T-helper 2 cell treated with Interferon-gamma antibody and Interleukin-4, amounts not matched to agents 5 μg/mL and 100 μg/mL, for 36 hours (primary cell): ENCODE results near the gene GABRG3.

Experiments used
- DNase-seq: peaks from one replicate; pipeline ENCODE4 v3.0.0; 2021; ENCODE audit warnings: low spot score
- H3K27ac Mint-ChIP-seq: one replicate; pipeline ENCODE4 v1.8.0; 2021; ENCODE audit warnings: mild to moderate bottlenecking, mixed read lengths
- H3K27me3 Mint-ChIP-seq: one replicate; pipeline ENCODE4 v1.8.0; 2021; ENCODE audit warnings: low read depth, mixed read lengths
- H3K36me3 Mint-ChIP-seq: one replicate; pipeline ENCODE4 v1.8.0; 2021; ENCODE audit warnings: low read depth, mixed read lengths
- H3K4me1 Mint-ChIP-seq: one replicate; pipeline ENCODE4 v1.8.0; 2021; ENCODE audit warnings: low read depth, mixed read lengths
- H3K4me3 Mint-ChIP-seq: one replicate; pipeline ENCODE4 v1.8.0; 2022; ENCODE audit warnings: mild to moderate bottlenecking, moderate library complexity, mixed read lengths
- H3K9me3 Mint-ChIP-seq: one replicate; pipeline ENCODE4 v1.8.0; 2021; ENCODE audit warnings: mixed read lengths

Gene GABRG3

DNA sequence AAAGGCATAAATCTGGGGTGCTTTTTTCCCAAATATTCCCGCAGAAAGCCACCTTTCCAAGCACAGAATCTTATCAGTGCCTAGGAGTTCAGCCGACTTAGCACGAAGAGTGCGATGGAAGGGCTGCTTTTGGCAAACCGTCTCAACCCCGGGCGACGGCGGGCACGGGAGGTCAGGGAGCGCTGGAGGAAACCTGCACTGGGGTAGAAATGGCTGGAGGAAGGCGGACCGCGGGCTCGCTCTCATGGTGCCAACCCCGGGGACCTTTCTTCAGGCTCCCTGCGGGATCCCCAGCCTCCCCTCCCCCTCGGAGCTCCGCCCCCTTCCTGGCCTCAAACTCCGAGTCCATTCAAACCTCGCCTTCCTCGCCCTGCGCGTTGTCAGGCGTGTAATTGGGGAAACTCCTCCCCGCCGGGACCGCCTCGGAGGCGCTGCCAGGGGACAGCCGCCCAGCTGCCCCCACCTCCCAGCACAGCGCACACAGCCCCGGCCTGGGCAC, at the start of gene GABRG3:
TSS of gene GABRG3 (plus strand) at position 470 of the 499 bp plus-strand sequence.
- H3K27ac Mint-ChIP-seq: no peak within 1 kb of the TSS
- H3K4me3 Mint-ChIP-seq: no peak within 1 kb of the TSS
- peaks cover 3% of the 10 kb centered on the region for H3K9me3 Mint-ChIP-seq

DNA sequence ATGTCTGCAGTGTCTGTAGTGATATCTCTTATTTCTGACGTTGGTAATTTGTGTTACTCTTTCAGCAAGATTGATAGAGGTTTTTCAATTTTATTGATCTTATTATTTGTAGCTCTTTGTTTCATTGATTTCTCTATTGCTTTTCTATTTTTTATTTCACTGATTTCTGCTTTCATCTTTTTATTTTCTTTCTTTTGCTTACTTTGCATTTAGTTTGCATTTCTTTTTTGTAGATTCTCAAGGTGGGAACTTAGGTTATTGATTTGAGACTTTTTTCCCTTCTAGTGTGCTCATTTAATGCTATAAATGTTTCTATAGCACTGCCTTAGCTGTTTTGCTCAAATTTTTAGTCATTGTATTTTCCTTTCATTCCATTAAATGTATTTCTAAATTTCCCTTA, 49.5 kb upstream of the GABRG3 start:
- DNase-seq: no peak
- Mint-ChIP-seq H3K27ac (no peak overlapping the region), H3K36me3 (no peaks in the 10 kb centered on the region), H3K4me1 (no peaks in the 10 kb centered on the region), H3K27me3 (no peaks in the 10 kb centered on the region), H3K9me3 (peaks cover 23% of the 10 kb centered on the region), H3K4me3 (no peak overlapping the region)

More for the DNA sequence above, at the start of gene GABRG3:
- no peaks in the 10 kb centered on the region for H3K36me3 Mint-ChIP-seq
- H3K4me1 Mint-ChIP-seq: no peaks in the 10 kb centered on the region
- peaks cover 11% of the 10 kb centered on the region for H3K27me3 Mint-ChIP-seq
- no peak for DNase-seq

DNA sequence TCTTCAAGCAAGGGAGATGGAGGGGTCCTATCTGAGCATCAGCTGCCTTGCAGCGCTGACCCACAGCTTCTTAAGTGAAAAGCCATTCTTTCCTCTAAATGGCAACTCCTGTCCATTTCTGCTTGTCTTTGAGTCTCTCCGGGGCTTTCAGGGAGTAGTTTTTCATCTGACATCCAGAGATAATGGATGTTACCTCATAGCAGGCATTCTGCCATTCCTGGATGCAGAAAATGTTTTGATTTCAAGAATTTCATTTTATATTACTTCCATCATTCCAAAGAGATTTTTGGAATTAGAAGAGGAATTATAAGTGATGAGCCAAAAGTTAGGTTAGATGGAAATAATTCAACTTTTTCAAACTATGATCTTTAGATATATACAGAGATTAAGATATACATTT, 44.9 kb upstream of the GABRG3 start:
- Mint-ChIP-seq H3K4me3 (no peak overlapping the region), H3K36me3 (no peaks in the 10 kb centered on the region), H3K27ac (no peak overlapping the region), H3K27me3 (no peaks in the 10 kb centered on the region), H3K4me1 (no peaks in the 10 kb centered on the region), H3K9me3 (peaks cover 20% of the 10 kb centered on the region)
- DNase-seq: no peak

DNA sequence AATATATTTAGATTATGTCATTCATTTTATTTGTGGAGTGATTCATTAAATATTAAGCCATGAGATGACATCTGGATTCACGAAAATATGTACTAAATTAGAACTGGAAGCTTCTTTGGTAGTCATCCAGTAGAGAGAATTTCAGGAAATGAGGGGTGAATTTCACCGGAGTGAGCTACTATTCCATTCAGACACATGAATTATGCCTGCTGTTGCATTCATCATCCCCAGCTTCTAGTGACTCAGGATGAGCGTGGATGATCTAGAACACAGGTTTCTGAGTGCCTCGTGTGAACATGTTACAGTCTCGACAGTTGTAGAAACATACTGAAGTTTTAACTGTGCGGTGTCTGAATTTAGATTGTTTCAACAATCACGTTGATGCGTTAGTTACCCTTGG, 42.9 kb upstream of the GABRG3 start:
- Mint-ChIP-seq H3K27ac (no peak overlapping the region), H3K4me3 (no peak overlapping the region), H3K4me1 (no peaks in the 10 kb centered on the region), H3K36me3 (no peaks in the 10 kb centered on the region), H3K27me3 (no peaks in the 10 kb centered on the region), H3K9me3 (peaks cover 21% of the 10 kb centered on the region)
- DNase-seq: no peak

DNA sequence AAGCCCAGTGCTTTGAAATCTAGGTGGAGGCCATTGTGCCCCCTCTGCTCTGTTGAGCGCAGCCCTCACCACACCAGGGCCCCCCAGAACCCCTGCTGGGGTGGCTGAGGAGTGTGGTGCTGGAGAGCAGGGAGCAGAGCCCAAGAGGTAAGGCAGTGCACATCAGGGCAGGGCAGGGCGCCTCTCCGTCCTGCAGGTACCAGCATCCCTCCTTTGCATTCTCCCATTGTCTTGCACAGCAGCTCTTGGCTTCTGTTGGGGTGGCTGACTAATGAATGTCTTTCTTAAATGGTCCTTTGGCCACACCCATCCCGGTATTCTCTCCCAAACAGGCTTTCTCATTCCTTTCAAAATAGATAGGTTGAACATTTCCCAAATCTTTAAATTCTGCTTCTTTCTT, 41.4 kb upstream of the GABRG3 start:
- no peak overlapping the region for H3K4me3 Mint-ChIP-seq
- H3K4me1 Mint-ChIP-seq: no peaks in the 10 kb centered on the region
- peaks cover 24% of the 10 kb centered on the region for H3K9me3 Mint-ChIP-seq
- H3K36me3 Mint-ChIP-seq: no peaks in the 10 kb centered on the region
- no peak overlapping the region for H3K27ac Mint-ChIP-seq
- H3K27me3 Mint-ChIP-seq: no peaks in the 10 kb centered on the region
- no peak for DNase-seq

DNA sequence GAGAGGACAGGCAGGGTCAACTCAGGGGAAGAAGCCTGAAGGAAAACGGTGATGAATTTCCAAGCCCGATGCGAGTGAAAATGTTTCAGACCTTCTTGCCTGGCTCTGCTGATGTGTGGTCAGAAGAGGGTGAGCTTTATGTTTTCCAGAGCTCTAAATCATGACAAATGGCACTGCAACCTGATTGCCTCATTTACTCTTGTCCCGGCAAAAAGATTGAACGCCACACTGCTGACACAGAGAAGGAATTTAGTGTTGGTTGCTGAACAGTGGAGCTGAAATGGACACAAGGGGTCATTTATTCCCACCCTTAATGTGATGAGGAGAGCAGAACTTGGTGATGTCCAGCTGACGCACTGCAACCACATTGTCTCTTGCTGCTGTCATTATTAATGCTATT, 36.1 kb upstream of the GABRG3 start:
- Mint-ChIP-seq H3K4me3 (no peak overlapping the region), H3K36me3 (no peaks in the 10 kb centered on the region), H3K27me3 (no peaks in the 10 kb centered on the region), H3K9me3 (peaks cover 33% of the 10 kb centered on the region), H3K27ac (no peak overlapping the region), H3K4me1 (no peaks in the 10 kb centered on the region)
- DNase-seq: no peak

DNA sequence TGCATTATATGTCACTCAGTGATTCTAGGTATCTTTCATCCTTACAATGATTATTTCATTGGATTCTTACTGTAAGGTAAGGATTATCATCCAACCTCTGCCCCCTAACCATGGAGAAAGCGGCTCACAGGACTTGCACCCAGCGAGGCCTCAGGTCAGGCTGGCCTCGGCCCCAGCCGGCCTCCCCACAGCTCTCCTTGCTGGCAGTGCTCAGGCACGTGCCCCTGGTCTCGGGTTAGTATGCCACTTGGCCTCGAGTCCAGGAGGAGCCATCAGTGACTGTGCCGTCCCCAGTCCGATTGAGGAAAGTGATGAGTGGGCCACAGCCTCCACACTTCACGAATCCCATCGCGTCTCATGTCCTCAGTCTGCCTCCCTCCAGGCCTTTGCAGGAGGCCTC, 35.7 kb upstream of the GABRG3 start:
- H3K4me1 Mint-ChIP-seq: no peaks in the 10 kb centered on the region
- H3K4me3 Mint-ChIP-seq: no peak overlapping the region
- H3K27ac Mint-ChIP-seq: no peak overlapping the region
- H3K27me3 Mint-ChIP-seq: no peaks in the 10 kb centered on the region
- no peak for DNase-seq
- peaks cover 30% of the 10 kb centered on the region for H3K9me3 Mint-ChIP-seq
- H3K36me3 Mint-ChIP-seq: no peaks in the 10 kb centered on the region

DNA sequence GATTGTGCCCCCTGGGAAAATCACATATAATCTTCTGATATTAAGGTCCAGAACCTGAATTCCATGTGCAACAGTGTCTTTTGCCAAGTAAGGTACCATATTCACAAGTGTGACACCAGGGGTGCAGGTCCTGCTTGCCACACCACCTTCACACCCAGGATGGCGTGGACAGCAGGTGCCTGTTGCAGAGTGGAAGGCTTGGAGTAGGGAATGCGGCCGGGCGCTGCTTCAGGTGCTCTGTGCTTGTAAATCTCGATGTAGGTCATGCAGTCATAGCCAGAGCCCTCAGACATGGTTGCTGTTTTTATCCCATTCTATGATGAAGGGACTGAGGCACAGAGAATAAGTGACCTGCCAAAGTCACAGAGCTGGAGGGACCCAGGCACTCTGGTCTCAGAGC, 34.5 kb upstream of the GABRG3 start:
- Mint-ChIP-seq H3K27ac (no peak overlapping the region), H3K36me3 (no peaks in the 10 kb centered on the region), H3K9me3 (peaks cover 26% of the 10 kb centered on the region), H3K4me1 (no peaks in the 10 kb centered on the region), H3K4me3 (no peak overlapping the region), H3K27me3 (no peaks in the 10 kb centered on the region)
- DNase-seq: no peak

DNA sequence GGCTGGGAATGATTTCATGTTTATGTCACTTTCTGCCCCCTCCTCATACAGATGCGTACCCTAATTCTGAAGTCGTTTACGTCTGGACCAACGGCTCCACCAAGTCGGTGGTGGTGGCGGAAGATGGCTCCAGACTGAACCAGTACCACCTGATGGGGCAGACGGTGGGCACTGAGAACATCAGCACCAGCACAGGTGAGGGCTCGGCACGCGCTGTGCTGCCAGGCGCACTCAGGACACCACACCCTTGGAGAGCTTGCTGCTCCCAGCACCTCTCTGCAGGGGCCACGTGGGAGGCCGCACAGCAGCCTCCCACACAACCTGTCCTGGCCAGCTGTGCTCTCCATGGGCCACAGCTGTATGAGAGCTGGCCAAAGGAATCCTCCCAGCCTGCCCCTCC, 33.8 kb upstream of the GABRG3 start:
- Mint-ChIP-seq H3K4me3 (no peak overlapping the region), H3K9me3 (peaks cover 22% of the 10 kb centered on the region), H3K4me1 (no peaks in the 10 kb centered on the region), H3K36me3 (no peaks in the 10 kb centered on the region), H3K27ac (no peak overlapping the region), H3K27me3 (no peaks in the 10 kb centered on the region)
- DNase-seq: no peak

DNA sequence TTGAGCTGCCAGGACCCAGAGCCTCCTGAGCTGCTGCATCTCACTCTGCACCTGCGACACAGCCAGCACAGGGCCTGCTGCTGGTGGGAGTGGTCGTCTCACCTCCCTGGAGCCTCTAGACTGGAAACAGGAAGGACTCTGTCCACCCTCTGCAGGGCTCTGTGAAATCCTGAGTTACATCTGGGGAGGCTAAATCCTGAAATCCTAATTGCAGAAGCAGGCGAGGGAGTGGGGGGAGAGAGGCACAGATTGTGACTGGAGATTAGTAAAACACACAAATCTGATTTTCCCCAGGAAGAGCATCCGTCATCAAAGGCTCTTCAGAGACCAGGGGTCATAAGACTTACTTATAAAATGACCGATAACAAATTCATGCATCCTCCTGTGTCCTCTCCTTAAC, 31.6 kb upstream of the GABRG3 start:
- H3K4me1 Mint-ChIP-seq: no peaks in the 10 kb centered on the region
- peaks cover 21% of the 10 kb centered on the region for H3K9me3 Mint-ChIP-seq
- H3K36me3 Mint-ChIP-seq: no peaks in the 10 kb centered on the region
- DNase-seq: no peak
- H3K27ac Mint-ChIP-seq: no peak overlapping the region
- no peaks in the 10 kb centered on the region for H3K27me3 Mint-ChIP-seq
- H3K4me3 Mint-ChIP-seq: no peak overlapping the region

DNA sequence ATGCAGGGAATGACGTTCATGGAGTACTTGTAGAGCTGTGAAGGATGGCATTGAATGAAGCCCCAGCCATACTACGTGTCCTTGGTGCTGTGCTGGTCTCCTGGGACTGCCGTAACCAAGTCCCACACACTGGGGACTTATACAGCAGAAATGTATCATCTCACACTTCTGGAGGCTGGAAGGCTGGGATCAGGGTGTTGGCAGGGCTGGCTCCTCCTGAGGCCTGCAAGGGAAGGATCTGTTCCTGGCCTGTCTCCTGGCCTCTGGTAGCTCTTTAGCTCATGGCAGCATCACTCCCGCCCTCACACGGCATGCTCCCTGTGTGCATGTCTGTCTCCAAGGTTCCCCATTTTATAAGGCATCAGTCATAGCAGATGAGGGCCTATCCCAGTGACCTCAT, 29.5 kb upstream of the GABRG3 start:
- no peak for DNase-seq
- Mint-ChIP-seq H3K4me1 (no peaks in the 10 kb centered on the region), H3K27me3 (no peaks in the 10 kb centered on the region), H3K27ac (no peak overlapping the region), H3K9me3 (peaks cover 20% of the 10 kb centered on the region), H3K4me3 (no peak overlapping the region), H3K36me3 (no peaks in the 10 kb centered on the region)

DNA sequence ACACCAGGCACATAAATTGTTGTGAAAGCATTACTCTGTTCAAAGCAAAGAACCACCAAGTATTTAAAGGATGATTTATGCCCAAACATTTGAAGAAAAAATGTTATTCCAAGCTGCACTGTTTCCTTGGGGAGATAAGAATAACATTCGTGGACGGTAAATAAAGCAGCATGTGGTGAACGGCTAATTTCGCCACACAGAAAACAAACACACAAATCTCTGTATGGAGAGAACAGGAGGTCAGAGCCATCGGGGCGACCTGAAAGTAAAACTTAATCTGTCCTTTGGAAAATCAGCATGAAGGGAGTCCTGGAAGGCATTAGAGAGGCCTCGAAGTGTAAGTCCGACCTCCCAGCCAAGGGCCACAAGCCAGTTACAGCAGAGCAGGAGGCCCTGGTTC, 27.1 kb upstream of the GABRG3 start:
- Mint-ChIP-seq H3K4me1 (no peaks in the 10 kb centered on the region), H3K4me3 (no peak overlapping the region), H3K27me3 (no peaks in the 10 kb centered on the region), H3K9me3 (peaks cover 20% of the 10 kb centered on the region), H3K27ac (no peak overlapping the region), H3K36me3 (no peaks in the 10 kb centered on the region)
- no peak for DNase-seq

DNA sequence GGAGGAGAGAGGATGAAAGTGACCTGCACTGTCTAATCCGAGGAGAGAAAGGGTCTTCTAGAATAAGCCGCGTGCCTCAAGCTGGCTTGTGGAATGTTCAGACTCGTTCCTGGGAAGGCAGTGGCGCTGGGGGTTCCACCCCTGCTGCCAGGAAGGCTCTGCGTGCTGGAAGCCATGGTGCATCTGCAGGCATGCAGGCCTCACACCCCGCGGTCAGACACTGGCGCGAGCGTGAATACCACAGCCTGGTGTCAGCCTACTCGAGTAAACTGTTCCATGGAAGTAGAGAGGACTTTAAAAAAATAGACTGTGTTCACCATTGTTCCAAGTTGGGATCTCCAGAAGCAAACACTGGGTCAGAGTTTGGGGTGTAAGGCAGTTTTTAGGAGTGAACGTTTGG, 25.9 kb upstream of the GABRG3 start:
- Mint-ChIP-seq H3K27ac (no peak overlapping the region), H3K4me3 (no peak overlapping the region), H3K9me3 (peaks cover 20% of the 10 kb centered on the region), H3K36me3 (no peaks in the 10 kb centered on the region), H3K27me3 (no peaks in the 10 kb centered on the region), H3K4me1 (no peaks in the 10 kb centered on the region)
- no peak for DNase-seq

DNA sequence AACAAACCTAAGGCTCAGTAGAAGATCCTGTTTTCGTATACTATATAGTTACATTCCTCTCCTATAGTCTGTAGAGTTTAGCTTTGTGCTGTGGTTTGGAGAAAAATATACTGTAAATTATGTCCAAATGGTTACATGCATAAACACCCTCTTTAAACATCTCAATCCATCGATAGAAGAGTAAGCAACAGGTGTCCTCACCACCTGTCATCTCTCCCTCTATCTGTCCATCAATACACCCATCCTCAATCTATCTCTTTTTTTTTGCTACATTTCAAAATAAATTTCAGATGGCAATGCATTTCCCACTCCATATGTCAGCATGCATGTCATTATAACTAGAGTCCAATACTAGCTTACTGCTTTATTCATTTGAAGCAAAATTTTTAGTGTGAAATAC, 21.0 kb upstream of the GABRG3 start:
- Mint-ChIP-seq H3K27ac (no peak overlapping the region), H3K4me3 (no peak overlapping the region), H3K9me3 (peaks cover 16% of the 10 kb centered on the region), H3K27me3 (no peaks in the 10 kb centered on the region), H3K36me3 (no peaks in the 10 kb centered on the region), H3K4me1 (no peaks in the 10 kb centered on the region)
- DNase-seq: no peak

DNA sequence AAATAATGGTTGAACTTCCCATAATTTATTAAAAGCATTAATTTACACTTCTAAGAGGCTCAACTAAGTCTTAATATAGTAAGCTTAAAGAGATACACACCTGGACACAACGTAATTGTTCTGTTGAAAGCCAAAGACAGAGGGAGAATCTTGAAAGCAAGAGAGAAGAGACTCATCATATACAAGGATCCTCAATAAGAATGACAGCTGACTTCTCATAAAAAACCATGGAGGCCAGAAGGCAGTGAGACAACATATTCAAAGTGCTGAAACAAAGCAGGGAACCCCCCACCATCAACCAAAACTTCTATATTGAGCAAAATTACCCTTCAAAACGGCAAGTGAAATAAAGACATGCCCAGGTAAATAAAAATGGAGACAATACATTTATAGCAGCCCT, 16.6 kb upstream of the GABRG3 start:
- H3K27me3 Mint-ChIP-seq: no peaks in the 10 kb centered on the region
- no peaks in the 10 kb centered on the region for H3K4me1 Mint-ChIP-seq
- H3K4me3 Mint-ChIP-seq: no peak overlapping the region
- no peak overlapping the region for H3K27ac Mint-ChIP-seq
- no peaks in the 10 kb centered on the region for H3K36me3 Mint-ChIP-seq
- no peak for DNase-seq
- H3K9me3 Mint-ChIP-seq: peaks cover 8% of the 10 kb centered on the region
